ENCODE data around the gene ANKRD23.

The ANKRD23 gene

GRCh38 chr2:96826546-96827278, 17.1 kb downstream of the ANKRD23 start:
- no peak overlapping the region for H2AFZ ChIP-seq (ENCODE audit: low read length)
- no peak overlapping the region for H3K9ac ChIP-seq (ENCODE audit: low read length)
- H3K4me3 ChIP-seq (ENCODE audit: low read length), result no peak overlapping the region
- H3K4me2 ChIP-seq (ENCODE audit: low read depth, low read length), result no peak overlapping the region
- TF ChIP-seq, protein P1, sequence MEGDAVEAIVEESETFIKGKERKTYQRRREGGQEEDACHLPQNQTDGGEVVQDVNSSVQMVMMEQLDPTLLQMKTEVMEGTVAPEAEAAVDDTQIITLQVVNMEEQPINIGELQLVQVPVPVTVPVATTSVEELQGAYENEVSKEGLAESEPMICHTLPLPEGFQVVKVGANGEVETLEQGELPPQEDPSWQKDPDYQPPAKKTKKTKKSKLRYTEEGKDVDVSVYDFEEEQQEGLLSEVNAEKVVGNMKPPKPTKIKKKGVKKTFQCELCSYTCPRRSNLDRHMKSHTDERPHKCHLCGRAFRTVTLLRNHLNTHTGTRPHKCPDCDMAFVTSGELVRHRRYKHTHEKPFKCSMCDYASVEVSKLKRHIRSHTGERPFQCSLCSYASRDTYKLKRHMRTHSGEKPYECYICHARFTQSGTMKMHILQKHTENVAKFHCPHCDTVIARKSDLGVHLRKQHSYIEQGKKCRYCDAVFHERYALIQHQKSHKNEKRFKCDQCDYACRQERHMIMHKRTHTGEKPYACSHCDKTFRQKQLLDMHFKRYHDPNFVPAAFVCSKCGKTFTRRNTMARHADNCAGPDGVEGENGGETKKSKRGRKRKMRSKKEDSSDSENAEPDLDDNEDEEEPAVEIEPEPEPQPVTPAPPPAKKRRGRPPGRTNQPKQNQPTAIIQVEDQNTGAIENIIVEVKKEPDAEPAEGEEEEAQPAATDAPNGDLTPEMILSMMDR (IDR thresholded peaks at IDR 0.05; ENCODE audit: low read length), result no peak
- TF ChIP-seq EZH2phosphoT487 (IDR thresholded peaks at IDR 0.05; ENCODE audit: low read length), result no peak
- TF ChIP-seq EZH2 (optimal IDR thresholded peaks at IDR 0.05; ENCODE audit: low read depth, low read length), result no peak
- H3K36me3 ChIP-seq (replicated peaks; ENCODE audit: insufficient read depth, low read length), result peaks cover 11% of the 10 kb centered on the region
- DNase-seq, result no peak
- no peaks in the 10 kb centered on the region for H3K27me3 ChIP-seq (replicated peaks; ENCODE audit: insufficient read depth, low read length)
- 0 out of 2 replicates have a peak, but pooled peaks cover 7% of the 10 kb centered on the region for H4K20me1 ChIP-seq (ENCODE audit: insufficient read depth, low read length)
- H3K4me1 ChIP-seq (ENCODE audit: low read length), result no peaks in the 10 kb centered on the region
- H3K9me2 ChIP-seq (replicated peaks; ENCODE audit: insufficient read depth, low read length), result no peaks in the 10 kb centered on the region
- peaks cover 45% of the 10 kb centered on the region for H3K79me2 ChIP-seq (ENCODE audit: low read length)
- H3K27ac ChIP-seq (ENCODE audit: low read length), result no peak overlapping the region
- H3K9me3 ChIP-seq (replicated peaks; ENCODE audit: insufficient read depth, low read length), result no peaks in the 10 kb centered on the region
- peaks cover 20% of the 10 kb centered on the region for H3F3A ChIP-seq (ENCODE audit: insufficient read depth, low read length)

DNA sequence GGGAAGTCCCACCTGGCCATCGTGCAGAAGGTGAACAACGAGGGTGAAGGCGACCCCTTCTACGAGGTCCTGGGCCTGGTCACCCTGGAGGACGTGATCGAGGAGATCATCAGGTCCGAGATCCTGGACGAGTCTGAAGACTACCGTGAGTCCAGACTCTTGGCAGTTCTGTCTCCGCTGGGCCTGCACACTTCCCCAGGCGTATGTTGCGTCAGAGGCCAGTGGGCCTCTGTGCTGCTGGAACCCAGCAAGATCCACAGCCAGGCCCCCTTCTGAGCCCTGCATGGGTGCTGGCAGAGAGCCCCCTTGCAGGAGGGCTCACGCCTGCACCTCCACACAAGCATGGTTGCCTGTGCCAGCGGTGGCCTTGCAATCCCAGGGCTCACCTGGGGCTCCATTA, 18.8 kb downstream of the ANKRD23 start:
- Histone ChIP-seq H3K4me2 (ENCODE audit: low read depth, low read length) (no peak overlapping the region), H3K36me3 (replicated peaks; ENCODE audit: insufficient read depth, low read length) (peaks cover 11% of the 10 kb centered on the region), H3K27ac (ENCODE audit: low read length) (no peak overlapping the region), H3K27me3 (replicated peaks; ENCODE audit: insufficient read depth, low read length) (no peaks in the 10 kb centered on the region), H3K4me1 (ENCODE audit: low read length) (0 out of 2 replicates have a peak, but pooled peaks cover 5% of the 10 kb centered on the region), H3K9ac (ENCODE audit: low read length) (no peak overlapping the region), H2AFZ (ENCODE audit: low read length) (no peak overlapping the region), H3K4me3 (ENCODE audit: low read length) (no peak overlapping the region), H3K79me2 (ENCODE audit: low read length) (peaks cover 58% of the 10 kb centered on the region), H3K9me2 (replicated peaks; ENCODE audit: insufficient read depth, low read length) (no peaks in the 10 kb centered on the region), H3F3A (ENCODE audit: insufficient read depth, low read length) (peaks cover 14% of the 10 kb centered on the region; the same call in 1 of the 2 replicates), H4K20me1 (ENCODE audit: insufficient read depth, low read length) (0 out of 2 replicates have a peak, but pooled peaks cover 7% of the 10 kb centered on the region), H3K9me3 (replicated peaks; ENCODE audit: insufficient read depth, low read length) (no peaks in the 10 kb centered on the region)
- no peak for DNase-seq
- TF ChIP-seq EZH2phosphoT487 (IDR thresholded peaks at IDR 0.05; ENCODE audit: low read length) (no peak), EZH2 (optimal IDR thresholded peaks at IDR 0.05; ENCODE audit: low read depth, low read length) (no peak)
- TF ChIP-seq, protein P1 (IDR thresholded peaks at IDR 0.05; ENCODE audit: low read length), result no peak

DNA sequence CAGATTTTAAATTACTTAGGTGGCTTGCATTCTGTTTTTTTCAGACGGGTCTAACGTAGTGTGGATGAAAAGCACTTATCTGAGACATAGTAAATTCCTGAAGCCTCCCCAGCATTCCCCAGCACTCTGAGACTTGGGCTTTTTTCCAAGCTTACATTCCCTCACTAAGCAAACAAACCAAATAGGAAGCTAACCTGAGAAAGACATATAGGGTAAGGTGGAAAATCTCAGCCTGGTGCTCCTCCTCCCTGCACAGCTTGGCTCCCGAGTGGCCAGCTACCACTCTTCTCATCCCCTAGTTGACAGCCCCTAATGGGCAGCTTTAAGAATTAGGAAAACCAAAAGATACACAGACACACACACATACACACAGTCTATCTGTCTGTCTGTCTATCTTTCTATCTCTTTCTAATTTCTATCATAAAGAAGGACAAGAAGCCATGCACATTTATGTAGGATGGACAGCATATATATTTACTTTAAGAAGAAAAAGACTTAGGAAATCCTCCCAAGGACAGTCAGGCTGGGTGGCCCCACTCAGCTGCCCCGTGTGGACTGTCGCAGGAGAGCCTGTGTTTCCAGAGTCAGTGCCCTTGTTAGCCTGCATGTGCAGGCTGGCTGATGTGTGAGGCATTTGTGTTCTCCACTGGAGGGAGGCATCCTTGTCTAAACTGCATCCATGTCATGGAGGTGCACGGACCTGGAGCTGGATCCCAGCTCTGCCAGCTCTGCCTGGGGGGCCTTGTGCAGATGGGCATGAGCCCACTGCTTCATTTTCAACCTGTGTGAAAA, 19.5 kb downstream of the ANKRD23 start:
- TF ChIP-seq, protein P1 (IDR thresholded peaks at IDR 0.05; ENCODE audit: low read length), result no peak
- TF ChIP-seq EZH2phosphoT487 (IDR thresholded peaks at IDR 0.05; ENCODE audit: low read length) (no peak), EZH2 (optimal IDR thresholded peaks at IDR 0.05; ENCODE audit: low read depth, low read length) (no peak)
- Histone ChIP-seq H3K27ac (ENCODE audit: low read length) (no peak overlapping the region), H4K20me1 (ENCODE audit: insufficient read depth, low read length) (0 out of 2 replicates have a peak, but pooled peaks cover 7% of the 10 kb centered on the region), H3K4me1 (ENCODE audit: low read length) (0 out of 2 replicates have a peak, but pooled peaks cover 8% of the 10 kb centered on the region), H3K4me3 (ENCODE audit: low read length) (no peak overlapping the region), H3K79me2 (ENCODE audit: low read length) (peaks cover 66% of the 10 kb centered on the region), H3K36me3 (replicated peaks; ENCODE audit: insufficient read depth, low read length) (peaks cover 11% of the 10 kb centered on the region), H3F3A (ENCODE audit: insufficient read depth, low read length) (peaks cover 6% of the 10 kb centered on the region; the same call in 1 of the 2 replicates), H3K9me2 (replicated peaks; ENCODE audit: insufficient read depth, low read length) (no peaks in the 10 kb centered on the region), H2AFZ (ENCODE audit: low read length) (no peak overlapping the region), H3K27me3 (replicated peaks; ENCODE audit: insufficient read depth, low read length) (no peaks in the 10 kb centered on the region), H3K9ac (ENCODE audit: low read length) (no peak overlapping the region), H3K9me3 (replicated peaks; ENCODE audit: insufficient read depth, low read length) (no peaks in the 10 kb centered on the region), H3K4me2 (ENCODE audit: low read depth, low read length) (no peak overlapping the region)
- no peak for DNase-seq
